GM19035 (cell line): ENCODE measurements around the gene TPGS1.
"Not testable (repeated sequence)": the region's sequence is repeated elsewhere in the genome, so short reads cannot be mapped to it uniquely, and the experiment has no call there.

Experiments used
- ATAC-seq: cut with Tn5 transposase; IDR thresholded peaks from one replicate; pipeline ENCODE4 v1.9.1; 2021; ENCODE audit not compliant: unreplicated experiment

TPGS1 gene

DNA sequence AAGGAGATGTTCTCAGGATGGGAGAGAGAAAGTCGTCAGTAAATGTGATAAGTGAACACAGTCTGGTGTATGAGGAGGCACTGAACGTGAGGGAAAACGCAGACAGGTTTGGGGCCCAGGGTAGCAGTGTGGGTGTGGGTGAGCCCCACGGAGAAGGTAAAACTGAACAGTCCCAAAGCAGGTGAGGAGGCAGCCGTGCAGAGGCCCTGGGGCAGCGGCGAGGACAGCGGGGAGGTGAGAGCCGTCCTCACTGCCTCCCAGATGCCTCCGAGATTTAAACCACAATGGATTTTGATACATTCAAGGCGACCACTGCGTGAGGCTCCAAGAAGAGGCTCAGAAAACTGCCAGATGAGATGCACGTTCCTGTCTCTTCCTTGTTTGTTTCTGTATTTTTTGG, 31.9 kb upstream of the TPGS1 start:
- ATAC-seq: no peak

DNA sequence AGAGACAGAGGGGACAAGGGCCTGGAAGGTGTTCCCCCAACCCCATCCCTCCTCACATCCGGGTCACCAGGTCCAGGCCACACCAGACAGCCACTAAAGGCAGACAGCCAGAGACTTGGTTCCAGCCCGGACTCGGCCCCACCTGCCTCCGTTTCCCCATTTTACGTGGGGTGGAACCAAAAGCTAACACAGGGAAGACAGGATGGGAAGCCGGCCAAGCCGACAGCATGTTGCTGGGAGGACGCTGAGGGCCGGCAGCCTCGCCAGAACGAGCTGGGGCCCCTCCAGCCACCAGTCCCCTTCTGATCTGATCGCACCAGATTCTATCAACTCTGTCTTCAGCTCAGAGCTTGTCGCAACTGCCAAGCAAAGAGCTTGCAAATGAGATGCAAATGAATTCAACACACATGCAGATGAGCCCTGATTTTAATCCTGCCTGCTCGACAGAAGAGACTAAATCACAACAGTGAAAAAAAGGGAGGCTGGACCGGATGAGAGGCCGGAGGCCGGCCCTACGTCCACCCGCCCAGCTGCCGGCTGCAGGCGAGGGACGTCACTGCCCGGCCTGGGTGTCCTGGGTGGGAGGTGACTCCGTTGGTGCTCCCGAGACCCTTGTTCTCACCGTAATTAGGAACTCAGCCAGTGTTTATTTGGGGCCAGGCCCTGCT, 28.9 kb upstream of the TPGS1 start:
- no peak for ATAC-seq

DNA sequence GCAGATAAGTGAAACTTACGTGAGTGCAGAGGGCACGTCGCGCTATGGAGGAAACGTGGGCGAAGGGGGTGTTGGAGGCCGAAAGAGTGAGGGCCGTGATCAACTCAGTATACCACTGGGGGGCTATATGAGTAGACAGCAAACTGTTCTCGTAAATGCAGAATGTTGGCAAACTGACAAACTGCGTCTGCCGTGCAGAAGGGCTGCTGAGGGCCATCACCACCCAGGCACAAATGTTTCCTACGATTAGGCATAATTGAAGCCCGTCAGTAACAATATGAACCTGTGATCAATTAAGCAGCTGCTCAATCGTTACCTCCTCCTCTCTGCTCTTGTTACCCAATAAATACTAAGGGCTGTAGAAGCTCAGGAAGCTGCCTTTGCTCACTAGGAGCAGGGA, 28.3 kb upstream of the TPGS1 start:
- ATAC-seq: no peak

- ATAC-seq: no peak
These were observed 27.1 kb upstream of the TPGS1 start for GRCh38 chr19:480016-480855.

DNA sequence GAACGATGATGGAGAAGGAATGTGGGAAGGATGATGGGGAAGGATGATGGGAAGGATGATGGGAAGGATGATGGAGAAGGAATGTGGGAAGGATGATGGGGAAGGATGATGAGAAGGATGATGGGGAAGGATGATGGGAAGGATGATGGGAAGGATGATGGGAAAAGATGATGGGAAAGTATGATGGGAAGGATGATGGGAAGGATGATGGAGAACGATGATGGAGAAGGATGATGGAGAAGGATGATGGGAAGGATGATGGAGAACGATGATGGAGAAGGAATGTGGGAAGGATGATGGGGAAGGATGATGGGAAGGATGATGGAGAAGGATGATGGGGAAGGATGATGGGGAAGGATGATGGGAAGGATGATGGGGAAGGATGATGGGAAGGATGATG, 26.2 kb upstream of the TPGS1 start:
- ATAC-seq: not testable (repeated sequence)

- ATAC-seq: no peak
These were observed 24.9 kb upstream of the TPGS1 start for GRCh38 chr19:482186-483041.

- ATAC-seq: no peak
These were observed 23.8 kb upstream of the TPGS1 start for GRCh38 chr19:483332-484072.

DNA sequence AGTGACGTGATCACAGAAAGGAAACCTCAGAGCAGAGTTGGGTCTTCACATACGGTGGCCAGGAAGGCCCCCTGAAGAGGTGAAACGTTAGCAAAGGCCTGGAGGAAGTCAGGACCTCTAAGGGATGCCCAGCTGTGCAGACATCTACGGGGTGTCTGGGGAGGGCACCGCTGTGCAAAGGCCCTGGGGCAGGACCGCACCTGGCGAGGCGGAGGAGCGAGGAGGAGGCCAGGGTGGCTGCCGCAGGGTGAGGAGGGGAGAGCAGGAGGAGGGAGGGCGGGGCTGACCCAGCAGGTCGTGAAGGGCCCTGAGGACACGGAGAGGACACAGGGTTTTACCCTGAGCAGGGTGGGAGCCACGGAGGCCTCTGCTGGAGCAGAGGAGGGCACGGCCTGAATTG, 22.8 kb upstream of the TPGS1 start:
- no peak for ATAC-seq

DNA sequence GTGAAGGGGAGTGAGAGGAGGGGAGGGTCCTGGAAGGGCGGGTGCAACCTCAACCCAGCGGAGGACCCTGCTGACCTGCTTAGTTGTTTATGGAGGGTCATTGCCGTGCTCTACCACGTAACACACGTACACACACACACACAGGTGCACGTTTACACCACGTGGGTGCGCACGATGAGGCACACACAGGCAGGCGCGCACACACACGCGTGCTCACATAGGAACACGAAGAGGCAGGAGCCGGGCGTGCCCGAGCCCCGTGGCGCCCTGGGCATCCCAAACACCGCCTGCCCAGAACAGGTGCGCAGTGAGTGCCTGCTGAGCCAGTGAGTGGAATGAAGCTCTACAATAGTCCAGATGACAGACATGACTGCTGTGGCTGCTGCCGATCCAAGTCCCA, 22.2 kb upstream of the TPGS1 start:
- no peak for ATAC-seq

GRCh38 chr19:485583-486236, 21.6 kb upstream of the TPGS1 start:
- ATAC-seq: no peak

DNA sequence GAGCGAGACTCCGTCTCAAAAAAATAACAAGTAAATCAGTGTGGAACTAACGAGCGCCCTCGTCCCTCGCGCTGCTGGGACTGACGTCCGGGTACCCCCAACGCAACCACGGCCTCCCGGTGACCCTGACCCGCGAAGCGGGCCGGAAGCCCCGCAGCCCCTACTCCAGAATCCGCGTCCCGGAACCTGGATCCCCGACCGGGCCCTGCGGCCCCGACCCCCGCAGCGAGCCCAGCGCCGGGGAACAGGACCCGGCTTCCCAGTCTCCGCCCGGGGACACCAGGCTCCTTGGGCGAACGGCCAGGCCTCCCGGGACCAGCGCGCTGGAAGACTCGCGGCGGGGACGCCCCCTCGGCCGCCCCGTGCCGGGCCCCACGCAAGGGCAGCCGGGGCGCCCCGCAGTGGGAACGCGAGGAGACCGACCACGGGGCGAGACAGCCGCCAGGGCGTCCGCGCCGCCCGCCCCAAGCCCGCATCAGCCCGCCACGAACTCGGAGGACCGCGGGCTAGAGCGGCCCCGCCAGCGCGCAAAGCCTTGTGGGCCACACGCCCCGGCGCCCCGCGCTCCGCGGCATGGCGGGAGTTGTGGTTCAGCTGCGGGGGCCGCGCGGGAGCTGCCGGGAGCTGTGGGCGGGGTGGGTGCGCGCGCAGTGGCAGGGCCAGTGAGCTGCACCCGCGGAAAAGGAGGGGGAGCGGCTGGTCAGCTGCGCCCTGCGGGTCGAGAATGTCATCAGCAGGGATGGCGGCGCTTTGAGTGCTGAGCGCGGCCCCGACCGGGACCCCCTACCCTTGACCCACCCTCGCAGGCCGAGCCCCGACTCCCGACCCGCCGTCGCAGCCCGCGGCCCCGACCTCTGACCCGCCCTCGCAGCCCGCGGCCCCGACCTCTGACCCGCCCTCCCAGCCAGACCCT, 18.5 kb upstream of the TPGS1 start:
- ATAC-seq: peak; percentile 87

DNA sequence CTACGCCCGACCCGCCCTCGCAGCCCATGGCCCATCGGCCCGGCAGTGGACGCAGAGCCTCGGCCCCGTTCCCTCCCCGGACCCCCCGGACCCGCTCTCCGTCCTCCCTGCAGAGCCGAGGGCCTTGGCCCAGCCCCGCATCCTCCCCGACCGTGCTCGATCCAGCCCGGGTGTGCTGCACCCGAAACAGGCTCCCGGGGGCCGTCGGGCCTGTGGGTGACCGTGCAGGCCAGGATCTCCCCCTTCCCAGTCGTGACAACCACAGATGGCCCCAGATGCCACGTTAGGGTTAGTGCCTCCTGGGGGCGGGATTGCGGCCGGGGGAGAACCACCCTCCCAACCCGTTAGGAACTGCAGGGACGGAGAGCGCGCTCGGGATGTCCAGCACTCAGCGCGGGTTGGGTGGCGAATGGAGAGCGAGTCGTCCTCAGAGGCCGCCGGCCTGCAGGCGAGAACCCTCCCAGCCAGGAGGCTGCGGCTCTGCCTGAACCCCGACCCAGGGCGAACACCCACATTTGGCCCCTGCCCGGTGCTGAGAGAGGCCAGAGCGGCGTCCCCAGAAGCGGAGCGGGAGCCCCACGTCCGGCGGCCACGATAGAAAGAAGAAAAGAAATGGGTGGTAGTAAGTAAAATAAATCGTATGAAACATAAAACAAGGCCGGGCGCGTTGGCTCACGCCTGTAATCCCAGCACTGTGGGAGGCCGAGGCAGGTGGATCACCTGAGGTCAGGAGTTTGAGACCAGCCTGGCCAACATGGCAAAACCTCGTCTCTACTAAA, 17.7 kb upstream of the TPGS1 start:
- ATAC-seq: no peak

GRCh38 chr19:491146-491741, 16.1 kb upstream of the TPGS1 start:
- no peak for ATAC-seq

GRCh38 chr19:492091-492531, 15.2 kb upstream of the TPGS1 start:
- ATAC-seq: no peak

DNA sequence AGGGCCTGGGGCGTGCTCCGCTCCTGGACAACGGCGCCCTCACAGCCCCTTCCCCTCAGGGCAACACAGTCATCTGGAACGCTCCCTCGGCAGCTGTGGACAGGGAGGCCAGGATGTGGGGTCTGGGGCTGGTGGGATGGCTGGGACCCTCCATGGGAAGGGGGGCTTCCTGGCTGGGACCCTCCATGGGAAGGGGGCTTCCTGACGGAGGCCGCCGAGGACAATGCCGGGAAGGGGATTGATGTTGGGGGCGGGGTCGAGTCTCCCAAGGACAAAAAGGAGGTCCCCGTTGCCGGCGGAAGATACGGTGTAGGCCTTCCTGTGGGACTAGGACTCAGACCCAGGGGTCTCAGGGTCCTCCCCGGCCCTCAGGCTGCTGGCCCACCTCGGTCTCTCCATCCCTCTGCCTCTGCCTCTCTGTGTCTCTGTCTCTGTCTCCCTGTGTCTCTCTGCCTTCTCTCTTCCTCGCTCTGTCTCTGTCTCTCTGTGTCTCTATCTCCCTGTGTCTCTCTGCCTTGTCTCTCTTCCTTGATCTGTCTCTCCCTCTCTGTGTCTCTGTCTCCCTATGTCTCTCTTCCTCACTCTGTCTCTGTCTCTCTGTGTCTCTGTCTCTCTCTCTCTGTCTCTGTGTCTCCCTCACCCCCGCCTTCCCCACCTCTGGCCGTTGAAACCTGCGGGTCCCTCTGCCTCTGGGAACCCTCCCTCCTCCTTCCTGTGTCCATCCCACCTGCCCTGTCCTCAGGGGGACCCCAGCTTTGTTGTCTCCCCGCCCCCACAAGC, 13.7 kb upstream of the TPGS1 start:
- ATAC-seq: no peak

- ATAC-seq: no peak
These were observed 12.9 kb upstream of the TPGS1 start for GRCh38 chr19:494171-495080.

- ATAC-seq: no peak
These were observed 12.3 kb upstream of the TPGS1 start for GRCh38 chr19:495081-495401.
